KOPT-K1 (cell line): ENCODE measurements around the gene RPS6KA2.

ENCODE experiments used
- H3K27ac ChIP-seq: fragments of 200-600 bp; sonication (generic); 2 replicates; pipeline ENCODE4 v1.5.1; 2016; ENCODE audit warnings: antibody characterized with exemption, mild to moderate bottlenecking, low read depth, low read length; ENCODE audit not compliant: poor library complexity, severe bottlenecking
- H3K36me3 ChIP-seq: fragments of 200-600 bp; sonication (generic); 2 replicates; pipeline ENCODE4 v1.5.1; 2017; ENCODE audit warnings: antibody characterized with exemption, mild to moderate bottlenecking, low read length, moderate library complexity; ENCODE audit not compliant: insufficient read depth
- H3K9me3 ChIP-seq: fragments of 200-600 bp; sonication (generic); 2 replicates; pipeline ENCODE4 v1.5.1; 2017; ENCODE audit warnings: antibody characterized with exemption, low read length, mild to moderate bottlenecking; ENCODE audit not compliant: insufficient read depth, poor library complexity, severe bottlenecking

RPS6KA2 gene

DNA sequence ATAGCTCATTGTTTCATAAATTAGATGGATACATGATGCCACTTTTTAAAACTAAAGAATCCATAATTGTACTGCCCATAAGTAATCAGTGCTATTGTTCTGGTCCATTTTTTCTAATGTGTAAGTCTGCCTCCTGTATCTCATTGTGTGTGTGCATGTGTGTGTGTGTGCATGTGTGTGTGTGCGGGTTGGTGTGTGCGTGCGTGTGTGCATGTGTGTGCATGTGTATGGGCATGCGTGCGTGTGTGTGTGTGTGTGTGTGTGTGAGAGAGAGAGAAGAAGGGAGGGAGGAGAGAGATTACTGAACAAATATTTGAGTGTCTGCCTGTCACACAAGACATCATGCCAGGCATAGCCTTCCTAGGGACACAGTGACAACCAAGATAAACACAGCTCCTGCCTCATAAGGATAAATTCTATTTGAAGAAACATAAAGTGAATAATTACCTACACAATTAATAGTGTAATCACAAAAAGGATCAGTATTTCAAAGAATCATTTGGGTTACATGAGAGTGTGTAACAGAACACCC lies 33.2 kb upstream of the RPS6KA2 start:
- Histone ChIP-seq H3K27ac (no peak overlapping the region), H3K9me3 (no peaks in the 10 kb centered on the region), H3K36me3 (no peaks in the 10 kb centered on the region)

DNA sequence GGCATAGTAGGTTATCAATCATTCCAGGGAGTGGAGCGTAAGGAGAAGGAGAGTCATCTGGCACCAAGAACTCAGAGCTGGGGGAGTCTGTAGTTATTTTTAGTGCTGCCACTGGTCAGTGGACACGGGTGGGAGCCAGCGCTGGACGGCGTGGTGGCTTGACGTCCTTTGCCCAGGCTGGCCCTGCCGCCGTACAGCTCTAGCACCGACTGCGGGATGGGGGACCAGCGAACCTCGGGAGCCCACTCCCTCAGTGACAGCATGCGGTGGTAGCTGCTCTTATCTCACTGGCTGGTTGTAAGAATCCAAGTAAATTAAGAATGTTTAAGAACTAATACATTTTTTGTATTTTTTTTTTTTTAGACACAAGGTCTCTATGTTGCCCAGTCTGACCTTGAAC lies 32.5 kb upstream of the RPS6KA2 start:
- H3K36me3 ChIP-seq = no peaks in the 10 kb centered on the region
- H3K27ac ChIP-seq = no peak overlapping the region
- no peaks in the 10 kb centered on the region for H3K9me3 ChIP-seq

DNA sequence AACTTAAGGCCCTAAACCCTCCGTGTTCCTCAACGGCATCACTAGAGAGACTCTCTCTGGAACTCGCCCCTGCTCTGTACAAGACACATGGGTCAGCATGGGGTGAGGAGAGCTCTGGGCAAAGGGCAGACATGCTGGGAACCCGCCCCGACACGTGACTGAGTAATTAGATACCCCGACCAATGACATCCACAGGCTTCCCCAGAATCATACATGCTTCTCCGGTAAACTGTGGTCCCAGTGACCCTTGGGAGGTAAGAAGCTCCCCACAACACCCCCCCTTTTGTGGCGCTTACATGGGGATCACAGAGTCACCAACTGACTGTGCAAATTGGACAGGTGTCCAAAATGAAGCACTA lies 31.7 kb upstream of the RPS6KA2 start:
- no peak overlapping the region for H3K27ac ChIP-seq
- no peaks in the 10 kb centered on the region for H3K9me3 ChIP-seq
- H3K36me3 ChIP-seq = no peaks in the 10 kb centered on the region

DNA sequence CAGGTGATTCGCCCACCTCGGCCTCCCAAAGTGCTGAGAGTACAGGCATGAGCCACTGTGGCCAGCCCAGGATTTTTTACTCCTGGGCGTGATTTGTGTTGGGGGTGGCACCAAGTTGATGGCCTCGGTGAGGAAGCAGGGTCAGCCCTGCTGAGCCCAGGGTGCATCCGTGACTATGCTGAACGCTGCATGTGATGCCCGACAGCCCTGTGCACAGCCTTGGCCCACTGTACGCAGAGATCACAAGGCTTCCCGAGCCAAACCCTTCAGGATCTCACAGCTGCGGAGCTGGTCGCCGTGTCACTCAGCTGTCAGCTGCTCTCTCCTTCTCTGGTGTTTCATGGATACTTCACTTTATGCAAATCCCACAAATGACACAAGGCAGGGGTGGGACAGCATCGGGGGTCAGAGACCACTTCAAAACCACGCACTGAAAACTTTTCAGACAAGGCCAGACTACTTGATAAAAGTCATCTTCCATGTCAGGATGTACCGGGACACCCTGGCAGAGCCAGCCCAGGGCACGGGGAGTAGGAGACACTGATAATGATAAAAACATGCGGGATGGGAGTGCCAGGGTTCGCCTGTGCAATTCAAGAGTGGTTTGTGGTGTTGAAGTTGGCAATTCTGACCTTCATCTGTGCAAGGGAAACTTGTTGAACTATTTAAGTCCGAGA lies 31.2 kb upstream of the RPS6KA2 start:
- no peak overlapping the region for H3K27ac ChIP-seq
- no peaks in the 10 kb centered on the region for H3K9me3 ChIP-seq
- H3K36me3 ChIP-seq = no peaks in the 10 kb centered on the region

DNA sequence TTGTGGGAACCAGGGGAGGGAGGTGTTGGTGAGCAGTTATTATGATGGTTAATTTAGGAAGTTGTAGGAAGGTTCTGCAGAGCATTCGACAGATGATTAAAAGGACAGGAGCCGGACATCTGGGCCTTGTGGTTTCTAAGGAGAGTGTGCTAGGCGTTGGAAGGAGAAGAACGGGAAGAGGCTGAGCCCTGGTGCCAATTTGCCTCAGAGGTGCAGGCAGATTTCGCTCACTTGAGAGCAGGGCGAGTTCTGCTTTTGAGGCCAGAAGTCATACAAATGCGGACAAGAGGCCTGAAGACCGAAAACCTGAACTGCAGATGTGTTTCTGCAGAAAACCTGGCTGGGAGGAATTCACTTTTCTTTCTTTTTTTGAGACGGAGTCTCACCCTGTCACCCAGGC lies 30.5 kb upstream of the RPS6KA2 start:
- Histone ChIP-seq H3K27ac (no peak overlapping the region), H3K36me3 (no peaks in the 10 kb centered on the region), H3K9me3 (no peaks in the 10 kb centered on the region)

DNA sequence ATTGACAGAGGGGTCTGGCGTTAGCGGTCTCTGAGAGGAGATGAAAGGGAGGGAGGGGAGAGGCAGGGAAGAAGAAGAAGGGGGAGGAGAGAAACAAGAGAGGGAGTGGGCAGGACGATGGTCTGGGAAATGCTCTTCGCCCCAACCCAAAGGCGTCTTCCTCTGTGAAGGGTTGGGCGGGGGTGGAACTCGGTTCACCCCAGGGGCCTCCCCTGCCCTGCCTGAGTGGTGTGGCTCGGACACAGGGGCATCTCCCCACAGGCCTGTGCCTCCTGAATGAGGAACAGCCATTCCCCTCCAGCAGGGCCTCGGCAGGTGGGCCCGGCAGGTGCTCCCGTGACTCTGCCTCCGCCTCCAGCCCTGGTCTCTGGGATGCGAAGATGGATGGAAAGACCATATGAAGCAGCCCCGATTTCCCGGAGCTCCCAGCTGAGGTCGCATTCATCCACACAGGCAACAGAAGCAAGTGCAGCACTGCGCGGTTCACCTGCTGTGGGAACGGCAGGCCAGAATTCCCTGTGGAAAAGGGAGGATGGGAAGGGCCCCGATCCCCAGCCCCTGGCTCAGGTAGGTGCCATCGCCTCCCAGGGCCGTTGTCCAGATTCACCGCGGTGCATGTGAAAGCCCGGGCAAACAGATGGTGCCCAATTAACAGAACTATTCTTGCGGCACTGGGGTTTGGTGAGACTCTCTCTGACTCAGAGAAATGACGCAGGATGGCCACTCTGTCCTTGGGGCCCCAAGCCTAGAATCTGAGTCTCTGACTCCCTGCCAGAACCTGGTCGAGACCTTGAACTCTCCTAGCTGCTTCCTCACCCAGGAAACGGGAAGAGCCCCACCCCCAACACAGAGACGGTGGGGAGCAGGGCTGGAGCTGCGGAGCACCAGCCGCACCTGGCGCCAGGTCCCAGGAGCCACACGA lies 29.4 kb upstream of the RPS6KA2 start:
- no peaks in the 10 kb centered on the region for H3K36me3 ChIP-seq
- H3K9me3 ChIP-seq = no peaks in the 10 kb centered on the region
- H3K27ac ChIP-seq = no peak overlapping the region

DNA sequence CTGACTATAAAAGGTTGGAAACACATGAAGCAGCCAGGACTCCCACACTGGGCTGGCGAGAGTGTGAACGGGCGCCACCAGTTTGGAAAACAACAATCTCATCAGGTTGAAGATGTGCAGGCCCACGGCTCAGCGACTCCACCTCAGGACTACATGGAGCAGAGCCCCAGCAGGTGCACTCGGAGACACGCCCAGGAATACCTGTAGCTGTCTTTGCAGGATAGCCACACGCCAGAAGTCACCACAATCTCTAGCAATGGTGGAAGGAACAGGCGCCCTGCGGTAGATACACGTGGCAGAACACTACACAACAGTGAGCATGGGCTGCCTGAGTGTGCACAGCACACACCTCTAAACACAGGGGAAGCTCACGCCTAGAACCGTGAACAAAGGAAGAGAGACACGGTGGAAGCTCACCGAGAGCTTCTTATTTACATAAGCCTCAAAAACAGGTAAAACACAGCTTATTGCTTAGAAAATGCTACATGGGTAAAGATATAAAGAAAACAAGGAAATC lies 28.7 kb upstream of the RPS6KA2 start:
- Histone ChIP-seq H3K27ac (no peak overlapping the region), H3K9me3 (no peaks in the 10 kb centered on the region), H3K36me3 (no peaks in the 10 kb centered on the region)

DNA sequence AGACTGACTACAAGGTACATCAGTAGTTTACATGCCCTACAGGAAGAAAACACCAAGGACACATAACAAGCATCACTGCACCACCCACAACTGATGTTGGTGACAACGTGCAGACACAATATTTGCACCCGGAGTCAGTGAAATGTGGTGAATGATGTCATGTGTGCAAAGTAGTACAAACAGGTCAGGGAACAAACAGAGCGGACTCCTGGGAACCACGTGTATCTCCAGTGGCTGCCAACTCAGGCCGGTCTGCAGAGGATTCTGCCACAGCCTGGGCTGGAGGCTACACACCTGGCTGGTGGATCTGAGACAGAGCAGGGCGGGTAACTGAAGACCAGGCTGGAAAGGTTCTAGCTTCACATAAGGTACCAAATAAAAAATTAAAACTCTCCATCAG lies 28.2 kb upstream of the RPS6KA2 start:
- Histone ChIP-seq H3K36me3 (no peaks in the 10 kb centered on the region), H3K9me3 (no peaks in the 10 kb centered on the region), H3K27ac (no peak overlapping the region)

DNA sequence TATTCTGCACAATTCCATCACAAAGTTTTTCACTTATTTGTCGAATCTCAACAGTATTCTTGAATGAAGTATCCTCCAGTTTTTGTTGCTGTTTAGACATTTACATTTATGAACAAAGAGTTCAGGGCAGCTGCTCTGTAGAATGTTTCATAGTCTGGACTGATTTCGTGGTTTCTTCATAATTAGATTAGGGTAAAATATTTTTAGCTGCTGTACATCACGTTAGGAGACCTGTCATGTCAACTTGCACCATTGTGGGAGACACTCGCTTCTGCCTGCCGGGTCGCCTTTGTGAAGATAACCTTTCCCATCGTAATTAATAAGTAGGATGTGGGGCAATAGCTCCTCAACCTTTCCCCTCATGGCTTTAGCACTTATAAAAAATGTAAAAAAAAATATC lies 27.5 kb upstream of the RPS6KA2 start:
- Histone ChIP-seq H3K27ac (no peak overlapping the region), H3K9me3 (no peaks in the 10 kb centered on the region), H3K36me3 (no peaks in the 10 kb centered on the region)

DNA sequence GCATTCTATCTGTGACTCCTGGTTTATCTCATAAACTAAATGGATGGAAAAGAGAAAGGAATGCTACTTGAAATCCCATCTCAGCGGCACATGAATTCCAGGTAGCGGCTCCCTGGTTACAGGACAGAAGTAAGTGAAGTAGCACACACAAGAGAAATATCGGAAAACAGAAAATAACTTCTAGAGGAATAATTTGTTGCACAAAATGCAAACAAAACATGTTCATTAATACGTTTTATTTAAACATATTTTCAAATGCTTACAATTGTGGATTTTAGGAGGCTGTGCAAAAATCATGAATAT lies 26.5 kb upstream of the RPS6KA2 start:
- Histone ChIP-seq H3K27ac (no peak overlapping the region), H3K9me3 (no peaks in the 10 kb centered on the region), H3K36me3 (no peaks in the 10 kb centered on the region)

DNA sequence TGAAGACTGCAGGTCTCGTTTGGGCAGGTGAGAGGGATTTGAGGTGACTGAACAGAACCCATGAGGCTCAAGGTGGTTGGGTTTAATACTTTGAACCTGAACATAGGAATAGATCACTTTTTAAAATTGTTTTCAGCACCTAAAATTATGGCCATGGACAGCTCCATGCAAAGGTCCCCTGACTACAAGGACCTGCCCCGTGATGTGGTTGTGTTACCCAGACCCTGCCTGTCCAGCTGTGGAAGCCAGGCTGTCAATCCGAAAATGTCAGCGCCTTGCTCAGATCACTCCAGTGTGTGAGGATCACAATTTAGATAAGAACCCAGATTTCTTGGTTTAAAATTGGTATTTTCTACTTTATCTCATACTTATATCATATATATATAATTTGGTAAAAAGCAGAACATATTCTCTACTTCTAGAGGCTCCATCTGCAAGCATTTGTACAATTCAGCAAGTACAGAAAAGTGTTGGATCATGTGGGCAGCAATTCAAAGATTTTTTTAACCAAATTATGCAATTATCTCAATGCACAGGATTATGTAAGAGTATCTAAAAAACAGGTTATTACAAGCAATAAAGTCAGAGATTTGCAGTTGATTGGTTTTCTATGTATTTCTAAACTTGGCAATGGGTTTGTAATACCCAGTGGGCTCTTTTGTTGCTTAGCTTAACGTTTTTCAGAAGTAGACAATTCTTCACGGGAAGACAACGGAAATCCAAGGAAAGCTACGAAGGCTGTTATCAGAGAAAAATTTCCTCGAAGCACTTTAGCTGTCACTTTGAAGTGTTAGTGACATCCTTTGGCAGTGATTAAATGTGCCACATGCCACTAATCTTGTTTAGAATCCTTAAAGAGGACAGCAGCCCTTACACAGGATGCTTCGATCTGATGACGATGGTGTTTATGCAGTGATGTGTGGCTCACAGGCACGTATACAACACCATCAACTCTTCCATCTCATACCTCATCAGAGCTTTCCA lies 24.1 kb upstream of the RPS6KA2 start:
- Histone ChIP-seq H3K27ac (no peak overlapping the region), H3K9me3 (peaks cover 5% of the 10 kb centered on the region), H3K36me3 (no peaks in the 10 kb centered on the region)

DNA sequence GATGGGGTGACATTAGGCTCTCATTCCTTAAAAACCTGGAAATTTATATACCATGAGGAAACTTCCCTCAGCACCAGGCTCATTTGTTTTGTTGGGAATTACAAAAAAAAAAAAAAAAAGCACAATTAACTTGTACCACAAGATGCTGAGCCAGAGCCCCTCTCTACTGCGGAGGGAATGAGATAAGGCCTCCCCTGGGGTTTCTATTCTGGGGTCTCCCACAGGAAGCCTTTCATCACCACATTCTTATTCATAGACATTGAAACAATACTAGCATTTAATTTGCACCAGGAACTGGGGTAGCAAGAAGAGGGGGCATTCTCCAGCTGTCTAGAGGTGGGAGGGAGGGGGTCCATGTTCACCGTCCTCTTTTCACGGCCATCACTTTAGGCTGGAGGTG lies 23.0 kb upstream of the RPS6KA2 start:
- peaks cover 5% of the 10 kb centered on the region for H3K9me3 ChIP-seq
- H3K36me3 ChIP-seq = no peaks in the 10 kb centered on the region
- no peak overlapping the region for H3K27ac ChIP-seq

DNA sequence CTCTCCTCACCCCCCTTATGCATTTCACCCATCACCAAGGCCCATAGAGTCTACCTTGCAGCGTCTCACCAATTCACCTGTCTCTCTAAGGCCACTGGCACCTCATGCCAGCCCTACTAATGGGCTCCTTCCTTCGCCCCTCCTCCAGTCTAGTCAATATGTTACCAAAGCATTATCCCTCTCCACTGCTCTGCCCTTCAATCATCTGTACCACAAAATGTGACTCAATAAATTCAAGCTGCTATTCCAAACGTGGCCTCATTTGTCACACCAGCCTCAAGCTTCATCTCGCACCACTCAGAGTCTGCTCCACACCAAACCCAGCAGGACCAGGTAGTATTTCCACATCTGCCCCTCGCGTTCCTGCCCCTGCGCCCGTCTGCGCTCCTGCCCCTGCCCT lies 21.8 kb upstream of the RPS6KA2 start:
- Histone ChIP-seq H3K9me3 (peaks cover 5% of the 10 kb centered on the region), H3K36me3 (no peaks in the 10 kb centered on the region)

DNA sequence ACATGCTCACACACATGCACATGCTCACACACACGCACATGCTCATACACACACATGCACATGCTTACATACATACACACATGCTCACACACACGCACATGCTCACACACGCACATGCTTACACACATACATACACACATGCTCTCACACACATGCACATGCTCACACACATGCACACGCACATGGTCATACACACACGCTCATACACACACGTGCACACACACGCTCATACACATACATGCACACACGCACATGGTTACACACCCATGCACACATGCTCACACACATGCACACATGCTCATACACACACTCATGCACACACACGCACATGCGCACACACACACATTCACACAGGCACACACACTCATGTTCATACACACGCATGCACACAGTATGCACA lies 20.8 kb upstream of the RPS6KA2 start:
- Histone ChIP-seq H3K27ac (no peak overlapping the region), H3K9me3 (peaks cover 5% of the 10 kb centered on the region), H3K36me3 (no peaks in the 10 kb centered on the region)

More for the DNA sequence above, 21.8 kb upstream of the RPS6KA2 start:
- no peak overlapping the region for H3K27ac ChIP-seq

DNA sequence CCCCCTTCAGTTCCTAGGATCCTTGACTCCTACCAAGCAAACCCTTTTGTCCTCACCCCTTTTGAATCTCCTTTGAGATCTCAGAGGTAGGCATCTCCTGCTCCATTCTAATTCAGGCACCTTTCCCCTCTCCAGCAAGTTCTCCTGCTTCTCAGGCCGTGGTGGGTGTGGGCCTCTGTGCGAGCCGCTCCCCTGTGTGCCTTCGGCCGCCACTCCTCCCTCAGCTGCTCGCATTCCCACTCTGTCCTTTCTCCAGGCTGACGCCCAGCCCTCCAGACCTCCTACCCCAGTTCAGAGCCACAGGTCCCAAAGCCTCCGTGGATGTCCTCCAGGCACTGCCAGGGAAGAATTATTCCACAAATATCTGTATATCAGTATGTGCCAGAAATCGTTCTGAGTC lies 19.7 kb upstream of the RPS6KA2 start:
- Histone ChIP-seq H3K27ac (no peak overlapping the region), H3K36me3 (no peaks in the 10 kb centered on the region), H3K9me3 (peaks cover 5% of the 10 kb centered on the region)
